Measurements from ENCODE around the gene GNA15.
"Not testable (repeated sequence)": the region's sequence is repeated elsewhere in the genome, so short reads cannot be mapped to it uniquely, and the experiment has no call there.

GNA15 gene

DNA sequence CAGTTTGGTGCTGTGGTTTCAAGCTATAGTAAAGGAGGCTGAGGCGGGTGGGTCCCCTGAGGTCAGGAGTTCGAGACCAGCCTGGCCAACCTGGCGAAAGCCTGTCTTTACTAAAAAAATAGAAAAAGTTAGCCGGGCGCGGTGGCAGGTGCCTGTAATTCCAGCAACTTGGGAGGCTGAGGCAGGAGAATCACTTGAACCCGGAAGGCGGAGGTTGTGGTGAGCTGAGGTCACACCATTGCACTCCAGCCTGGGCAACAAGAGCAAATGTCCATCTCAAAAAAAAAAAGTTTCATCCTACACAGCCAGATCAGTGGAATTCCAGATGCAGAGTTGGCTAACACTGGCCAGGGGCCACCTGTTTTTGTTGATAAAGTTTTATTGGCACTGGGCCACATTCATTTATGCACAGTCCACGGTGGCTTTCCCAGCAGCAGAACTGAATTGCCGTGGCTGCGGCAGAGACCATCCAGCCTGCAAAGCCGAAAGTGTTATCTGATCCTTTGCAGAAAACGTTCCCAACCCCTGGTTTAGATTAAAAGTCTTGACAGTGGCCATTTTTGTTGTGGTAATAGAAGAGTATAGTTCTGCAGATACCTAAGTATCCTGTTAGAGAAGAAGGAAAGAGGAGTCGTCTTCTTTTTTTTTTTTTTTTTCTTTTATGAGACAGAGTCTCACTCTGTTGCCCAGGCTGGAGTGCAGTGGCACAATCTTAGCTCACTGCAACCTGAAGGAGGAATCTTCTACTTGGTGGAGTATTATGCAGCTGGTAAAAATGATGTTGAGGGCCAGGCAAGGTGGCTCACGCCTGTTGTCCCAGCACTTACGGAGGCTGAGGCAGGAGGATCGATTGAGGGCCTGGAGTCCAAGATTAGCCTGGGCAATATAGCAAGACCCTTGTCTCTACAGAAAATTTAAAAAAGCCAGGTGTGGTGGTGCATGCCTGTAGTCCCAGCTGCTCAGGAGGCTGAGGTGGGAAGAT, 58.6 kb downstream of the GNA15 start:
- Histone ChIP-seq H3K4me3 (no peak overlapping the region), H3K27me3 (ENCODE audit: low read depth) (no peaks in the 10 kb centered on the region), H3K36me3 (replicated peaks) (peaks cover 33% of the 10 kb centered on the region), H3K9me3 (no peaks in the 10 kb centered on the region), H3K4me1 (no peaks in the 10 kb centered on the region; the same call in 1 of the 2 replicates)
- in situ Hi-C loops (cut with MboI; ENCODE audit: low sequenced_read_pairs): no loop called here
- DNase-seq (ENCODE audit: low spot score in 2 of 2): no peak

DNA sequence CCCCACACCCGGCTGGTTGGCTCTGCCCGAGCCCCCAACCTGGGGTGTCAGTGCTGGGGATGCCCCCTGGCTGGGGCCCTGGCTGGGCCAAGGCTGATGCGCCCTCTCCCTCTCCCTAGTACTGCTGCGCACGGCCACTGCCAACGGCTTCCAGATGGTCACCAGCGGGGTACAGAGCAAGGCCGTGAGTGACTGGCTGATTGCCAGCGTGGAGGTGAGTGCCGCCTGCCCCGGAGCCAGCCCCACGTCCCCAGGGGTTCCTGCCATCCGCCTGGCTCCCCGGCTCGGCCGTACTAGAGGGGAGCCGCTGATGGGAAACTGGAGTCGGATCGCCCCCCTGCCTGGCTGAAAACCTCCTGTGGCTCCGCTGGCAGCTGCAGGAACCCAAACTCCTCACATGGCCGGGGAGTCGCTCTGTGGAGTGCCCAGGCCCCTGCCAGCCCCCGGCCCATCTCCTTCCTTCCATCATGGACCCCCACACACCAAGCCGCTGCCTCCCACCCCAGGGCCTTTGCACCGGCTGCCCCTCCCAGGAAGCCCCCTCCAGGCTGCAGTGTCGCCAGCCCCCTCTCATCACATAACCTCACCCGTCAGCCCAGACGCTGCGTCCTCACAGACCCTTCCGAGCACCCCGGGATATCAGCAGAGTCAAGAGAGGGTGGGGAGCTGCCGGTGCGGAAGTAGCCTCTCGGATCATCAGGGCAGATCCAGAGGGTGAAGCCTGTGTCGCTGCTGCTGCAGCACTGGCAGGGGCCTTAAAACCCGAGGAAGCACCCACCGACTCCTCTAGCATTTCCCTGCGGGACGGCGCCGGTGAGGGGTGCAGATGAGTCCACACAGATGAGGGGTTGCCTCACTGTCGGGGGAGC, 60.5 kb downstream of the GNA15 start:
- Histone ChIP-seq H3K27me3 (ENCODE audit: low read depth) (no peaks in the 10 kb centered on the region), H3K4me3 (no peak overlapping the region), H3K36me3 (replicated peaks) (peaks cover 30% of the 10 kb centered on the region), H3K9me3 (no peaks in the 10 kb centered on the region), H3K4me1 (no peaks in the 10 kb centered on the region; the same call in 1 of the 2 replicates)
- no peak for DNase-seq (ENCODE audit: low spot score in 2 of 2)
- in situ Hi-C loops (cut with MboI; ENCODE audit: low sequenced_read_pairs): no loop called here

DNA sequence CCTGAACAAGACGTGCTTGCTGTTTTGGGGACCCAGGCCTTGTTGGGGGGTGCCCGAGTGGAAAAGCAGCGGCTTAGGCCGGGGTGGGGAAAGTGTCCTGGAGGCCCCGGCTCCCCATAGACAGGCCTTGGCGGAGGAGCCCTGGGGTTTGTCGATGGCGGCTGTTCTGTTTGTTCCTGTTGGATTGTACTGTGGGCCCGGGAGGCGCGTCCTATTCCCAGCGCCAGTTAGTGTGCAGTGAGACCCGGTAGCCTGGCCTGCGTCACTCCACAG, 61.0 kb downstream of the GNA15 start:
- Histone ChIP-seq H3K4me3 (no peak overlapping the region), H3K27me3 (ENCODE audit: low read depth) (no peaks in the 10 kb centered on the region), H3K9me3 (no peaks in the 10 kb centered on the region), H3K4me1 (no peaks in the 10 kb centered on the region; the same call in 1 of the 2 replicates), H3K36me3 (replicated peaks) (peaks cover 27% of the 10 kb centered on the region)
- DNase-seq (ENCODE audit: low spot score in 2 of 2): no peak
- in situ Hi-C loops (cut with MboI; ENCODE audit: low sequenced_read_pairs): no loop called here

DNA sequence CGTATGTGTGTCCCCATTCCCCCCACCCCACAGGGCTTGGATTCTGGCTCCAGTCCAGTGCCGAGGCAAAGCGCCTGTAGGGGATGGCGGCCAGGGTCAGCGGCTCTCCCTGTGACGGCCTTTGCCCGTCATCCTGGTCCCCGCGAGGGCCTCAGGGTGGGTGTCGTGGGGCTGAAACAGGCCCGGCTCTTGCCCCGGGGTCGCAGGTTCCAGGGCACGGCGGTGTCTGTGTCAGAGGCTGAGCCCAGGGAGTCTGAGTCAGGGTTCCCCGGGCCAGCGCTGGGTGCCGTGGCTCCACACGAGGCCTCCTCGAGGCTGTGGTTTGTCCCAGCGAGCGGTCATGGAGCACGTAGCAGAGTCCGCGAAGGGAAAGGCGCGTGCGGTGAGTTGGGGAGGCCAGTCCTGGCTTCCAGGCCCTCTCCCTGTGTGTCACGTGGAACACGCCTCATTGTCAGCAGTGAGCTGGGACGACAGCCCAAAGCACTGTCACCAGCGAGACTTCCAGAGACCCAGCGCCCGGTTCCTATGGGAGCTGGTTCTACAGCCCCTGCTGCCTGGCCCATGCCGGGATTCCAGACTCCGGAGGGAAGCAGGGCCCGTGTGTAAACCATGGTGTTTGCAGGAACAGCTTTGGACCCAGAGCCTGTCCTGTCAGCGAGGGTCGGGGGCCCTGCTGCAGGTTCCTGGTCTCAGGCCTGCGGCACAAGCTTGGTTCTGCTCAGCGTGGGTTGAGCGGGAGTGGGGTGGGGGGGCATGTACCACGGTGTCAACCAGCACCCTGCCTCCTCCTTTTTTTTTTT, 63.3 kb downstream of the GNA15 start:
- no peaks in the 10 kb centered on the region; the same call in 1 of the 2 replicates for H3K4me1 ChIP-seq
- in situ Hi-C loops (cut with MboI; ENCODE audit: low sequenced_read_pairs): no loop called here
- DNase-seq (ENCODE audit: low spot score in 2 of 2): no peak
- H3K27me3 ChIP-seq (ENCODE audit: low read depth): no peaks in the 10 kb centered on the region
- H3K4me3 ChIP-seq: no peak overlapping the region
- peaks cover 33% of the 10 kb centered on the region for H3K36me3 ChIP-seq (replicated peaks)
- H3K9me3 ChIP-seq: no peaks in the 10 kb centered on the region

DNA sequence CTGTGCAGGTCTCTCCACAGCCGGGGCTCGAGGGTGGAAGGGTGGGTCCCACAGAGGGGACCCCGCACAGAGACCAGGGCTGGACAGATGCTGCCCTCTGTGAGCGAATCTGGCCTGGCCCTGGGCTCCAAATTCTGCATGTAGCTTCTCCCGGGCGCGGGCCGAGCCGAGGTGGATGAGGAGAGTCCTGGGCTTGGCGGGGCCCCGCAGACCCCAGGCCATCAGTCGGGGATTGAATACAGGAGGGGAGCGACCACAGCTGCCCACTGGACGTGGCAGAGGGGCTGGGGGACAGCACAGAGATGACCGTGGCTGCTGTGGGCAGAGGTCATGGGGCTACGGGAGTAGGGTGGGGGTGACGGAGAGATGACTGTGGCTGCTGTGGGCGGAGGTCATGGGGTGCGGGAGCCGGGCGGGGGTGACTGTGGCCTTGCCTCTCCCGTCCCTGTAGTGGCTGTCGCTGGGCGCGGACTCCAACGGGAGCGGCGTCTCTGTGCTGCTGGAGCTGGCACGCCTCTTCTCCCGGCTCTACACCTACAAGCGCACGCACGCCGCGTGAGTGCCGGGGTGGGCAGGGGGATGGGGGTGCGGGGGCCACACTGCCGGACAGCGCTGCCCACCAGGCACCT, 65.4 kb downstream of the GNA15 start:
- in situ Hi-C loops (cut with MboI; ENCODE audit: low sequenced_read_pairs): no loop called here
- no peak overlapping the region for H3K4me3 ChIP-seq

DNA sequence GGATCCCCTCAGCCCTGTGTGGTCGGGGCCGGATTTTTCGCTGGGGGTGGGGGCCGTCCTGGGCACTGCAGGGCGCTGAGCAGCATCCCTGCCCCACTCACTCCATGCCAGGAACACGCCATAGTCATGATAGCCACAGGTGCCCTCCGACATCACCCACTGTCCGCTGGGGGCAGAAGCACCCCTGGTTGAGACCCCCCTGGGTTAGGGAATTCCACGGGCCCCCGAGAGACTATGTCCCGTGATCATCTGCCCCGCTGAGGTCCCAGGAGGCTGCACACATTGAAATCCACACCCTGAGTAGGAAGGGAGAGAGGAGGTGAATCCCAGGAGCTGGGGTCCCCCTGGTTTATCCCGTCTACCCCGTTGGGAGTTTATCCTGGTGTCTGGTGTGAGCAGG, 66.1 kb downstream of the GNA15 start:
- no peaks in the 10 kb centered on the region for H3K9me3 ChIP-seq
- in situ Hi-C loops (cut with MboI; ENCODE audit: low sequenced_read_pairs): no loop called here
- DNase-seq (ENCODE audit: low spot score in 2 of 2): no peak
- H3K4me1 ChIP-seq: no peaks in the 10 kb centered on the region; the same call in 1 of the 2 replicates
- no peaks in the 10 kb centered on the region for H3K27me3 ChIP-seq (ENCODE audit: low read depth)
- H3K36me3 ChIP-seq (replicated peaks): peaks cover 43% of the 10 kb centered on the region
- no peak overlapping the region for H3K4me3 ChIP-seq

More for the DNA sequence above, 65.4 kb downstream of the GNA15 start:
- H3K4me1 ChIP-seq: no peaks in the 10 kb centered on the region; the same call in 1 of the 2 replicates
- DNase-seq (ENCODE audit: low spot score in 2 of 2): no peak
- peaks cover 40% of the 10 kb centered on the region for H3K36me3 ChIP-seq (replicated peaks)
- no peaks in the 10 kb centered on the region for H3K27me3 ChIP-seq (ENCODE audit: low read depth)
- H3K9me3 ChIP-seq: no peaks in the 10 kb centered on the region

DNA sequence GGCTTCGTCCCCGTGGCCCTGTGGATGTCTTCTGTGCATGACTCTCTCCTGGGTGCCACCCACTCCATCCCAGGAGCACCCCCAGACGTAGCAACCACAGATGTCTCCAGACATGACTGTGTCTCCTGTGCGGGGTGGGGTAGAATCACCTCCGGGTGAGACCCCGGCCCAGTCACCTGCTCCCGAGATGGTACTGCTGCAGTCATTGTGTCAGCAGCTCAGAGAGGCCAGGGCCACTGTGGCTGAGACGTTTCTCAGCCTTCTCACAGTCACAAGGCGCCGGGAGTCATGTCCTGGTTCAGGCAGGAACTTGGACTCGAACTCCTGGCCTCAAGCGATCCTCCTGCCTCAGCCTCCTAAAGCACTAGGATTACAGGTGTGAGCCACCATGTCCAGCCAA, 66.5 kb downstream of the GNA15 start:
- no peaks in the 10 kb centered on the region for H3K9me3 ChIP-seq
- no peaks in the 10 kb centered on the region for H3K4me1 ChIP-seq
- in situ Hi-C loops (cut with MboI; ENCODE audit: low sequenced_read_pairs): no loop called here
- H3K36me3 ChIP-seq (replicated peaks): peaks cover 47% of the 10 kb centered on the region
- H3K27me3 ChIP-seq (ENCODE audit: low read depth): no peaks in the 10 kb centered on the region
- no peak overlapping the region for H3K4me3 ChIP-seq
- DNase-seq (ENCODE audit: low spot score in 2 of 2): no peak

DNA sequence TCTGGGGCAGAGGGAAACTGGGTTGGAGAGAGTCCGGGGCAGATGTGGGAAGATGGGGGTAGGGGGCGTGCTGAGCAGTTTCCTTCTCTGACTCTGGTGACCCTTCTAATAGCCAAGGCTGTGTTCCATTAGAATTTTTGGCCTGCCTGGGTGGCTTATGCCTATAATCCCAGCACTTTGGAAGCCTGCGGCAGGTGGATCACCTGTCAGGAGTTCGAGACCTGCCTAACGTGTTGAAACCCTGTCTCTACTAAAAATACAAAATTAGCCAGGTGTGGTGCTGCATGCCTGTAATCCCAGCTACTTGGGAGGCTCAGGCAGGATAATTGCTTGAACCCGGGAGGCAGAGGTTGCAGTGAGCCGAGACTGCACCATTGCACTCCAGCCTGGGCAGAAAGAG, 67.1 kb downstream of the GNA15 start:
- in situ Hi-C loops (cut with MboI; ENCODE audit: low sequenced_read_pairs); H3K4me3 ChIP-seq; H3K9me3 ChIP-seq; H3K27me3 ChIP-seq (ENCODE audit: low read depth); DNase-seq (ENCODE audit: low spot score in 2 of 2); H3K4me1 ChIP-seq: not testable (repeated sequence)
- H3K36me3 ChIP-seq (replicated peaks): peaks cover 49% of the 10 kb centered on the region

DNA sequence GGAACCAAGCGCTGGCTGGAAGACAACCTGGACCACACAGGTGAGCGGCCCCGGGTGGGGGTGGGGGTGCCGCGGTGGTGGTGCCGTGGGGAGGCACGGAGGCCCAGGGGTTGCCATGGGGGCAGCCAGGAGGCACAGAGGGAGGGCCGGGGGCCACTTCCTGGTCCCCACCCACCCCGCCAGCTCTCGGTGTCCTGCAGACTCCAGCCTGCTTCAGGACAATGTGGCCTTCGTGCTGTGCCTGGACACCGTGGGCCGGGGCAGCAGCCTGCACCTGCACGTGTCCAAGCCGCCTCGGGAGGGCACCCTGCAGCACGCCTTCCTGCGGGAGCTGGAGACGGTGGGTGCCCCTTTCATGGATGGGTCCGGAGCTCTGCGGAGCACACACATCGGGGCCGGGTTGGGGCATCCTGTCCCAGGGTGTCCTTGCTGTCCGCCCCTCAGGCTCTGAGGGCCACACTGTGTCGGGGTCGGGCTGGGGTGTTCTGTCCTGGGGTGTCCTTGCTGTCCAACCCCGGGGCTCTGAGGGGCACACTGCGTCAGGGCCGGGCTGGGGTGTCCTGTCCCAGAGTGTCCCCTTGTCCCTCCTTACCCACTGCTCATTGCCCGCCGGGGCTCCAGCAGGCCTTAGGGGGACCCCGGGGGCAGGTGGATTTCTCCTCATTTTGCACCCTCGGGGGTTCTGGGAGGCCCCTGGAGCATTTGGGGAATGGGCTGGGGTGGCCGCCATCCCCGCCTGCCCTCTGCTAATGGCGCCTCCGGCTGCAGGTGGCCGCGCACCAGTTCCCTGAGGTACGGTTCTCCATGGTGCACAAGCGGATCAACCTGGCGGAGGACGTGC, 68.2 kb downstream of the GNA15 start:
- Histone ChIP-seq H3K4me3 (no peak overlapping the region), H3K27me3 (ENCODE audit: low read depth) (no peaks in the 10 kb centered on the region), H3K4me1 (no peaks in the 10 kb centered on the region), H3K9me3 (no peaks in the 10 kb centered on the region), H3K36me3 (replicated peaks) (peaks cover 45% of the 10 kb centered on the region)
- in situ Hi-C loops (cut with MboI; ENCODE audit: low sequenced_read_pairs): no loop called here
- DNase-seq (ENCODE audit: low spot score in 2 of 2): no peak

DNA sequence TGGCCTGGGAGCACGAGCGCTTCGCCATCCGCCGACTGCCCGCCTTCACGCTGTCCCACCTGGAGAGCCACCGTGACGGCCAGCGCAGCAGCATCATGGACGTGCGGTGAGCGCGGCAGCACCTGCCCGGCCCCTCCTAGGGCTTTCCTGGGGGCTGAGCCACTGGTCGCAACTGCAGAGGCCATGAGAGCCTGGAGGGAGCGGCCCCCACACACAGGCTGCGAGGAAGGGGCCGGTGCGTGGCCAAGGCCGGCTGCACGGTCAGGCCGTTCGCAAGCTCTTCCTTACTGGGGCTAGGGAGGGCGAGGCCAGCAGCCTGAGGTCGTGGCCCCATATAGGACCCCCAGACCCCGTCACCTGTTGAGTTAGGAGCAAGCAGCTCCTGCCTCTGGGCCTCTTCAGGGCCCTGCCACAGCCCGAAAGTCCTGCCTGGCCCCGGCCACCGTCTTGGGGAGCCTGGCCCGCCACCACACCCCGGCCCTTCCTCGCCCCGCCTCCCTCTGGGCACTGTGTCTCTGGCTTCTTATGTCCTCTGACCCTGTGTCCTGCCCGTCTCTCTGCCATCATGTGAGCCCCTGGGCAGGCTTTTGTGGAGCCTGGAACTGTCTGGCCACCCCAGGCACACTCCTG, 68.9 kb downstream of the GNA15 start:
- Histone ChIP-seq H3K4me3 (no peak overlapping the region), H3K9me3 (no peaks in the 10 kb centered on the region), H3K36me3 (replicated peaks) (peaks cover 42% of the 10 kb centered on the region), H3K4me1 (no peaks in the 10 kb centered on the region), H3K27me3 (ENCODE audit: low read depth) (no peaks in the 10 kb centered on the region)
- no peak for DNase-seq (ENCODE audit: low spot score in 2 of 2)
- in situ Hi-C loops (cut with MboI; ENCODE audit: low sequenced_read_pairs): no loop called here

DNA sequence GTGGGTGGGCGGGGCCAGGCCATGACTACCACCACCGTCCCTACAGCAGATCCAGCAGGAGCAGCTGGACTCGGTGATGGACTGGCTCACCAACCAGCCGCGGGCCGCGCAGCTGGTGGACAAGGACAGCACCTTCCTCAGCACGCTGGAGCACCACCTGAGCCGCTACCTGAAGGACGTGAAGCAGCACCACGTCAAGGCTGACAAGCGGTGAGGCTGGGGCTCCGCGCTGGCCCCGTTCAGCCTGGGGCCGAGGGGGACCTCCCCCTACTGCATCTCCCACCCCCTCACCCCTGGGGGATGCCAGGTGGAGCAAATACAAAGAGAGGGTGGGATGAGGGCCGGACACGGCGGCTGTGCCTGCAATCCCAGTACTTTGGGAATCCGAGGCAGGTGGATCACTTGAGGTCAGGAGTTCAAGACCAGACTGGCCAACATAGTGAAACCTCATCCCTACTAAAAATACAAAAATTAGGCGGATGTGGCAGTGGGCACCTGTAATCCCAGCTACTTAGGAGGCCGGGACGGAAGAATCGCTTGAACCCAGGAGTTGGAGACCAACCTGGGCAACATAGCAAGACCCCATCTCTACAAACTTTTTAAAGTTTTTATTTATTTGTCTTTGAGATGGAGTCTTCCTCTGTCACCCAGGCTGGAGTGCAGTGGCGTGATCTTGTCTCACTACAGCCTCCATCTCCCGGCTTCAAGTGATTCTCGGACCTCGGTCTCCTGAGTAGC, 70.6 kb downstream of the GNA15 start:
- no peaks in the 10 kb centered on the region for H3K9me3 ChIP-seq
- no peak overlapping the region for H3K4me3 ChIP-seq
- peaks cover 42% of the 10 kb centered on the region for H3K36me3 ChIP-seq (replicated peaks)
- H3K27me3 ChIP-seq (ENCODE audit: low read depth): no peaks in the 10 kb centered on the region
- DNase-seq (ENCODE audit: low spot score in 2 of 2): no peak
- in situ Hi-C loops (cut with MboI; ENCODE audit: low sequenced_read_pairs): no loop called here
- H3K4me1 ChIP-seq: no peaks in the 10 kb centered on the region

Measured in HAP-1 (cell line).